HG03571 (cell line): ENCODE data around the gene YIPF4.
"Not testable (repeated sequence)": the region's sequence is repeated elsewhere in the genome, so short reads cannot be mapped to it uniquely, and the experiment has no call there.

Source experiments
- ATAC-seq: cut with Tn5 transposase; IDR thresholded peaks from one replicate; pipeline ENCODE4 v1.9.1; 2021; ENCODE audit not compliant: unreplicated experiment

The YIPF4 gene

DNA sequence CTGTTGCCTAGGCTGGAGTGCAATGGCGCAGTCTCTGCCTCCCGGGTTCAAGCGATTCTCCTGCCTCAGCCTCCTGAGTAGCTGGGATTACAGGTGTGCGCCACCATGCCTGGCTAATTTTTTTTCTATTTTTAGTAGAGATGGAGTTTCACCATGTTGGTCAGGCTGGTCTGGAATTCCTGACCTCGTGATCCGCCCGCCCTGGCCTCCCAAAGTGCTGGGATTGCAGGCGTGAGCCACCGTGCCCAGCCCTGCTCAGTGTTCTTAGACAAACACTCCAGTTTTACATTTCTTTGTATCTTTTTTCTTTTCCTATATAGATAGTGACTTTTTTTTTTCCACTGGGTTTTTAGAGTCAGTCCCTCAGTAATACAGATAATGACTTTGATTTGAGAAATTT is 86.6 kb downstream of the YIPF4 start:
- not testable (repeated sequence) for ATAC-seq

DNA sequence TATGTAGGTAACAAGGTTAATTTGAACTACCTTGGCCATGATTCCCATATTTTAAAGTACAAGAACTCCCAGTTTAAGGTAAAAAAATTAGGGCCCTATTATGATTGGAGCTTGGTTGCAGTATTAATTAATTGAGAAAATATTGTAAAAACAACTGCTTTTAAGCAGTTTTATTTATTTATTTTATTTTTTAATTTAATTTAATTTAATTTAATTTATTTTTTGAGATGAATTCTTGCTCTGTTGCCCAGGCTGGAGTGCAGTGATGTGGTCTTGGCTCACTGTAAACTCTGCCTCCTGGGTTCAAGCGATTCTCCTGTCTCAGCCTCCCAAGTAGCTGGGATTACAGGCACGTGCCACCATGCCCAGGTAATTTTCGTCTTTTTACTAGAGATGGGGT is 88.0 kb downstream of the YIPF4 start:
- ATAC-seq, result not testable (repeated sequence)
